GM18951 (cell line): ENCODE measurements around the gene DIAPH3.

Experiments used
- POLR2A ChIP-seq: IDR thresholded peaks from 4 replicates; pipeline ENCODE4 v1.6.1; 2011; ENCODE audit warnings: mild to moderate bottlenecking; ENCODE audit not compliant: insufficient read length, insufficient read depth; ENCODE audit errors: extremely low read depth
- in situ Hi-C: fragments of 300-500 bp; cut with MboI; formaldehyde crosslinking; loops from one replicate; pipeline ENCODE4 v1.12.0; 2022; ENCODE audit warnings: low sequenced_read_pairs, mixed read lengths, inconsistent platforms; ENCODE audit not compliant: unreplicated experiment

The DIAPH3 gene

GRCh38 chr13:60138674-60139073 lies 25.1 kb downstream of the DIAPH3 start:
- in situ Hi-C loops: no loop called here
- TF ChIP-seq POLR2A: no peak

GRCh38 chr13:60137911-60138560 lies 25.7 kb downstream of the DIAPH3 start:
- TF ChIP-seq POLR2A: no peak
- in situ Hi-C loops: no loop called here

GRCh38 chr13:60135344-60135743 lies 28.4 kb downstream of the DIAPH3 start:
- in situ Hi-C loops: no loop called here
- no peak for TF ChIP-seq POLR2A

- no peak for TF ChIP-seq POLR2A
- in situ Hi-C loops: no loop called here
Observed at GRCh38 chr13:60134376-60134775, 29.4 kb downstream of the DIAPH3 start.

- TF ChIP-seq POLR2A: no peak
- in situ Hi-C loops: no loop called here
Observed at GRCh38 chr13:60121337-60121687, 42.4 kb downstream of the DIAPH3 start.

- in situ Hi-C loops: no loop called here
- TF ChIP-seq POLR2A: no peak
Observed at GRCh38 chr13:60120617-60121336, 43.0 kb downstream of the DIAPH3 start.

GRCh38 chr13:60118696-60119400 lies 44.9 kb downstream of the DIAPH3 start:
- no peak for TF ChIP-seq POLR2A
- in situ Hi-C loops: no loop called here

GRCh38 chr13:60114499-60115028 lies 49.2 kb downstream of the DIAPH3 start:
- in situ Hi-C loops: no loop called here
- no peak for TF ChIP-seq POLR2A

GRCh38 chr13:60112771-60113170 lies 51.0 kb downstream of the DIAPH3 start:
- in situ Hi-C loops: no loop called here
- TF ChIP-seq POLR2A: no peak

GRCh38 chr13:60111691-60112090 lies 52.0 kb downstream of the DIAPH3 start:
- no peak for TF ChIP-seq POLR2A
- in situ Hi-C loops: no loop called here

GRCh38 chr13:60109285-60109684 lies 54.4 kb downstream of the DIAPH3 start:
- no peak for TF ChIP-seq POLR2A
- in situ Hi-C loops: no loop called here

GRCh38 chr13:60108589-60108988 lies 55.1 kb downstream of the DIAPH3 start:
- in situ Hi-C loops: no loop called here
- no peak for TF ChIP-seq POLR2A

- no peak for TF ChIP-seq POLR2A
- in situ Hi-C loops: no loop called here
Observed at GRCh38 chr13:60099631-60100420, 63.9 kb downstream of the DIAPH3 start.
